Measurements from ENCODE around the gene NMNAT3. TPM values are rescaled to one million over a fixed set of nuclear protein-coding genes. Genes with fewer than 3 reads are reported as not detected.
A peak's percentile ranks its signal among the peaks of the same experiment; 100 is the strongest.

Gene NMNAT3
- polyA plus RNA-seq, 1 of the 3 experiments (the other 2 are of a cell fraction), result not detected

- H2AFZ ChIP-seq (ENCODE audit: low read depth), result no peak overlapping the region
- no peaks in the 10 kb centered on the region for H3K79me2 ChIP-seq (ENCODE audit: insufficient read depth)
- H3K27me3 ChIP-seq (ENCODE audit: insufficient read depth), result no peaks in the 10 kb centered on the region
- 14% methylated on average over 1 of the region's 1 CpG for WGBS (ENCODE audit: low lambda C conversion rate)
- no peak overlapping the region for H3K27ac ChIP-seq (ENCODE audit: low read depth in 2 of 2, low read length in 1 of 2)
- H4K20me1 ChIP-seq (ENCODE audit: insufficient read depth), result no peaks in the 10 kb centered on the region
- H3K9me3 ChIP-seq, result no peaks in the 10 kb centered on the region
- POLR2A ChIA-PET, result interaction anchor here (0.8 to 1.9 kb wide), 2 partner anchors 27 to 134 kb away, joined by 6 read pairs; no protein-coding TSS in a partner anchor
- no peaks in the 10 kb centered on the region for H3K9me2 ChIP-seq
- H3K9ac ChIP-seq, result no peak overlapping the region
- H3F3A ChIP-seq (replicated peaks; ENCODE audit: insufficient read depth), result no peaks in the 10 kb centered on the region
- CTCF ChIA-PET, result interaction anchor here (0.6 to 4.8 kb wide), 50 partner anchors 9 to 1304 kb away, joined by 3 to 141 read pairs (median 4); partner anchors contain the start of genes CLSTN2, RBP1 and RBP2
- peak; percentile 55 for DNase-seq
- no peaks in the 10 kb centered on the region for H3K36me3 ChIP-seq (replicated peaks in 1 of 2; ENCODE audit: control insufficient read depth in 1 of 2, insufficient read depth in 2 of 2, low read length in 1 of 2)
- H3K4me1 ChIP-seq (ENCODE audit: control insufficient read depth in 1 of 2, insufficient read depth in 2 of 2, low read depth in 1 of 2, low read length in 1 of 2), result peaks cover 0 to 16% of the 10 kb centered on the region in 2 experiments; a peak in 2 of 4 replicates
- no peak overlapping the region; a peak in 1 of 4 replicates for H3K4me3 ChIP-seq (ENCODE audit: low read depth in 2 of 2, low read length in 1 of 2)
- no peak overlapping the region for H3K4me2 ChIP-seq
- TF ChIP-seq FOSL2 (IDR thresholded peaks at IDR 0.05; ENCODE audit: borderline replicate concordance, low read depth) (no peak), POLR2AphosphoS5 (IDR thresholded peaks at IDR 0.05; ENCODE audit: low read depth, low read length) (no peak), IRF3 (IDR thresholded peaks at IDR 0.05; ENCODE audit: low read depth, low read length) (no peak), MEF2A (IDR thresholded peaks at IDR 0.05; ENCODE audit: borderline replicate concordance, low read depth) (no peak), EZH2phosphoT487 (IDR thresholded peaks at IDR 0.05; ENCODE audit: borderline replicate concordance, low read depth) (no peak), NRF1 (IDR thresholded peaks at IDR 0.05; ENCODE audit: low read depth, low read length) (0 out of 2 replicates have a peak, but pooled peaks have one; percentile 12), REST (IDR thresholded peaks at IDR 0.05; ENCODE audit: low read depth, low read length) (no peak), CHD2 (IDR thresholded peaks at IDR 0.05; ENCODE audit: low read length, partially characterized antibody) (no peak), TAF1 (IDR thresholded peaks at IDR 0.05; ENCODE audit: borderline replicate concordance, low read depth, low read length) (no peak), GABPA (IDR thresholded peaks at IDR 0.05; ENCODE audit: low read depth) (no peak), RCOR1 (IDR thresholded peaks at IDR 0.05; ENCODE audit: low read length) (peak; percentile 39; the same call in 1 of the 2 replicates), JUND (IDR thresholded peaks at IDR 0.05) (no peak), TEAD4 (IDR thresholded peaks at IDR 0.05; ENCODE audit: borderline replicate concordance, insufficient read depth) (no peak), SMC3 (IDR thresholded peaks at IDR 0.05; ENCODE audit: low read depth, low read length) (peak; percentile 97), RFX5 (IDR thresholded peaks at IDR 0.05; ENCODE audit: low read length) (no peak), TCF12 (IDR thresholded peaks at IDR 0.05) (no peak), GATA2 (CRISPR knock-in tag; IDR thresholded peaks at IDR 0.05) (no peak), FOXJ3 (CRISPR knock-in tag; IDR thresholded peaks at IDR 0.05) (no peak), ELF1 (IDR thresholded peaks at IDR 0.05) (no peak), MXI1 (IDR thresholded peaks at IDR 0.05; ENCODE audit: low read depth, low read length) (no peak)
- TF ChIP-seq, protein P1, sequence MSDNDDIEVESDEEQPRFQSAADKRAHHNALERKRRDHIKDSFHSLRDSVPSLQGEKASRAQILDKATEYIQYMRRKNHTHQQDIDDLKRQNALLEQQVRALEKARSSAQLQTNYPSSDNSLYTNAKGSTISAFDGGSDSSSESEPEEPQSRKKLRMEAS (IDR thresholded peaks at IDR 0.05; ENCODE audit: low read depth), result no peak
- TF ChIP-seq, protein P2, sequence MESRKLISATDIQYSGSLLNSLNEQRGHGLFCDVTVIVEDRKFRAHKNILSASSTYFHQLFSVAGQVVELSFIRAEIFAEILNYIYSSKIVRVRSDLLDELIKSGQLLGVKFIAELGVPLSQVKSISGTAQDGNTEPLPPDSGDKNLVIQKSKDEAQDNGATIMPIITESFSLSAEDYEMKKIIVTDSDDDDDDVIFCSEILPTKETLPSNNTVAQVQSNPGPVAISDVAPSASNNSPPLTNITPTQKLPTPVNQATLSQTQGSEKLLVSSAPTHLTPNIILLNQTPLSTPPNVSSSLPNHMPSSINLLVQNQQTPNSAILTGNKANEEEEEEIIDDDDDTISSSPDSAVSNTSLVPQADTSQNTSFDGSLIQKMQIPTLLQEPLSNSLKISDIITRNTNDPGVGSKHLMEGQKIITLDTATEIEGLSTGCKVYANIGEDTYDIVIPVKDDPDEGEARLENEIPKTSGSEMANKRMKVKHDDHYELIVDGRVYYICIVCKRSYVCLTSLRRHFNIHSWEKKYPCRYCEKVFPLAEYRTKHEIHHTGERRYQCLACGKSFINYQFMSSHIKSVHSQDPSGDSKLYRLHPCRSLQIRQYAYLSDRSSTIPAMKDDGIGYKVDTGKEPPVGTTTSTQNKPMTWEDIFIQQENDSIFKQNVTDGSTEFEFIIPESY (IDR thresholded peaks at IDR 0.05; ENCODE audit: borderline replicate concordance, low read depth), result no peak
- TF ChIP-seq, protein P3, sequence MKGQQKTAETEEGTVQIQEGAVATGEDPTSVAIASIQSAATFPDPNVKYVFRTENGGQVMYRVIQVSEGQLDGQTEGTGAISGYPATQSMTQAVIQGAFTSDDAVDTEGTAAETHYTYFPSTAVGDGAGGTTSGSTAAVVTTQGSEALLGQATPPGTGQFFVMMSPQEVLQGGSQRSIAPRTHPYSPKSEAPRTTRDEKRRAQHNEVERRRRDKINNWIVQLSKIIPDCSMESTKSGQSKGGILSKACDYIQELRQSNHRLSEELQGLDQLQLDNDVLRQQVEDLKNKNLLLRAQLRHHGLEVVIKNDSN (IDR thresholded peaks at IDR 0.05; ENCODE audit: borderline replicate concordance, low read depth), result no peak
- TF ChIP-seq, protein P4, sequence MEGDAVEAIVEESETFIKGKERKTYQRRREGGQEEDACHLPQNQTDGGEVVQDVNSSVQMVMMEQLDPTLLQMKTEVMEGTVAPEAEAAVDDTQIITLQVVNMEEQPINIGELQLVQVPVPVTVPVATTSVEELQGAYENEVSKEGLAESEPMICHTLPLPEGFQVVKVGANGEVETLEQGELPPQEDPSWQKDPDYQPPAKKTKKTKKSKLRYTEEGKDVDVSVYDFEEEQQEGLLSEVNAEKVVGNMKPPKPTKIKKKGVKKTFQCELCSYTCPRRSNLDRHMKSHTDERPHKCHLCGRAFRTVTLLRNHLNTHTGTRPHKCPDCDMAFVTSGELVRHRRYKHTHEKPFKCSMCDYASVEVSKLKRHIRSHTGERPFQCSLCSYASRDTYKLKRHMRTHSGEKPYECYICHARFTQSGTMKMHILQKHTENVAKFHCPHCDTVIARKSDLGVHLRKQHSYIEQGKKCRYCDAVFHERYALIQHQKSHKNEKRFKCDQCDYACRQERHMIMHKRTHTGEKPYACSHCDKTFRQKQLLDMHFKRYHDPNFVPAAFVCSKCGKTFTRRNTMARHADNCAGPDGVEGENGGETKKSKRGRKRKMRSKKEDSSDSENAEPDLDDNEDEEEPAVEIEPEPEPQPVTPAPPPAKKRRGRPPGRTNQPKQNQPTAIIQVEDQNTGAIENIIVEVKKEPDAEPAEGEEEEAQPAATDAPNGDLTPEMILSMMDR (IDR thresholded peaks at IDR 0.05), result peak; percentile 74
Measured at GRCh38 chr3:139561959-139562676, 115.7 kb downstream of the NMNAT3 start.
